Pancreas (tissue), 10 donors: ENCODE results near the gene NUPR1. TPM values are rescaled to one million over a fixed set of nuclear protein-coding genes. Genes with fewer than 3 reads are reported as not detected.
"Not testable (repeated sequence)": the region's sequence is repeated elsewhere in the genome, so short reads cannot be mapped to it uniquely, and the experiment has no call there.

ENCODE experiments used
- ATAC-seq, 4 donors: fragments of 200-7000 bp; cut with Tn5 transposase; one replicate each; pipeline versions ENCODE4 v1.8.0 to v1.9.1; 2020; ENCODE audit warnings: mild to moderate bottlenecking in 4 of 4, moderate library complexity in 4 of 4
- DNase-seq, 6 donors: peaks; one replicate each; pipeline ENCODE4 v3.0.0-alpha.2; 2020
- FAIRE-seq: peaks from 2 replicates; lab custom pipeline; 2012; peaks lifted over from hg19 to GRCh38; lab: Jason Lieb, UNC
- H3K27ac ChIP-seq, 4 donors: fragments of 200-600 bp; sonication (generic); 1 replicate in 3 of 4; 2 replicates in 1 of 4; pipeline versions ENCODE4 v1.5.0 to v1.8.0; 2020
- H3K27me3 ChIP-seq, 4 donors: fragments of 200-600 bp; one replicate each; pipeline ENCODE4 v1.8.0; 2021
- H3K36me3 ChIP-seq, 3 donors: fragments of 200-600 bp; sonication (generic) in 1 of 3; one replicate each; pipeline versions ENCODE4 v1.5.0 to v1.8.0; 2020 to 2021
- H3K4me1 ChIP-seq, 3 donors: fragments of 200-600 bp; one replicate each; pipeline ENCODE4 v1.8.0; 2021
- H3K4me3 ChIP-seq, 4 donors: fragments of 200-600 bp; sonication (generic) in 2 of 4; one replicate each; pipeline versions ENCODE4 v1.5.0 to v1.8.0; 2020 to 2021
- H3K9me3 ChIP-seq, 4 donors: fragments of 200-600 bp; one replicate each; pipeline ENCODE4 v1.8.0; 2021
- CTCF ChIP-seq, 4 donors: fragments of 200-600 bp; sonication (generic) in 3 of 4; IDR thresholded peaks; one replicate each; pipeline versions ENCODE4 v1.5.0 to v1.8.0; 2021; ENCODE audit warnings: antibody characterized with exemption in 4 of 4
- WGBS, 2 donors: extraction: QIAGEN DNeasy Blood & Tissue Kit; methylation state at CpG; one replicate each; pipeline ENCODE4 v1.1.7; 2013; 5-methylcytosine and 5-hydroxymethylcytosine counted together
- intact Hi-C, 3 donors: fragments of 100-400 bp; cut with DNase I; formaldehyde crosslinking; loops; one replicate each; pipeline versions ENCODE4 v1.11.1 to v1.14.2; 2022
- polyA plus RNA-seq, 2 donors: library from polyadenylated mRNA; stranded (reverse); fragments of 200-250 nt; gene quantifications; one replicate each; pipeline ENCODE4 v1.2.3, GENCODE V29; 2013
- total RNA-seq, 6 donors: library from RNA; stranded (reverse); fragmentation: NEBNext Ultra II Directional in 4 of 6; extraction: Animal tissue kit (Norgen Biotek cat#: 25700) in 4 of 6; gene quantifications; one replicate each; pipeline versions ENCODE4 v1.2.1 to v1.2.4, GENCODE V29; 2021 to 2023
- donor health status: healthy with polysubstance abuse.
- donor health status: DM: no; HTN: no; CAD: no; lungs with moderate emphysema.
- donor health status: DM: no; HTN: no; CAD: no.
- donor health status: control.
- donor health status: control.
- donor health status: Bipolar disorder and iron deficiency.
- donor health status: DM: yes; HTN: yes; CAD: no.
- donor health status: DM: no; HTN: no; CAD: no.
- donor health status: DM: no; HTN: no; CAD: no.
- donor health status: DM: yes; HTN: yes; CAD: no.

NUPR1 gene
- total and polyA plus RNA-seq, 8 donors = 28.9 to 303 (median 128) TPM

DNA sequence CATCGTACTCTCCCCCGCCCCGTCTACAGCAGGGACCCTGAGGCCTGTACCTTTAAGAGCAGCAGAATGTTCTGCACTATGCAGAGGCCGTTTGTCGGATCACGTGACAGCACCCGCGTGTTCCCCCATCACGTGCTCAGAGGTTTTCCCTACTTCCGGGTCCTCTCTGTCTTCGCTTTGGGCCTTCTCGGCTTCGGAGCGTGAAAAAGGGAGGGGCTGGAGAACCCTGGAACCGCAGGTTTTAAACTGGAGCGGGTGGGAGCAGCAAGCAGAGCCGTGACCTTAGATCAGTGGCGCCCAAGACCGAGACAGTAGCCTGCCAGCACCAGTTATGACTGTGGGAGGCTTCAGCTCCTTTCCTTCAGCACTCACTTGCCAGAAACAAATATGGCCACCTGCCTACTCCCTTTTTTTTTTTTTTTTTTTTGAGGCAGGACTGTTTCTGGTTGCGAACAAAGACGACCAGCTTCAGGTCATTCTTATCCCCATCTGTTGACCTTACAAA is 46.8 kb downstream of the NUPR1 start, which contains the start of gene CLN3:
Gene CLN3 (minus strand): TSS at position 105 of the 505 bp plus-strand sequence. CDS start 315 bp downstream, outside the sequence.
- H3K36me3 ChIP-seq = no peaks in the 10 kb centered on the region
- ATAC-seq (peak; percentile 94 to 98 (median 96)), FAIRE-seq (no peak), DNase-seq (peak; percentile 84 to 95 (median 92))
- 0 to 1% methylated on average over 21 of the region's 21 CpGs for WGBS, 2 donors
- intact Hi-C loops = no loop called here
- peaks cover 0 to 11% (median 0%) of the 10 kb centered on the region in 3 donors for H3K4me1 ChIP-seq
- H3K27me3 ChIP-seq = no peaks in the 10 kb centered on the region
- TF ChIP-seq CTCF (IDR thresholded peaks at IDR 0.05) = no peak
- H3K9me3 ChIP-seq = no peaks in the 10 kb centered on the region
- H3K4me3 ChIP-seq = peak within 1 kb of the TSS; percentile 70 to 98 (median 91)
- peak within 1 kb of the TSS; percentile 92 to 98 (median 94) for H3K27ac ChIP-seq

GRCh38 chr16:28491230-28491969 is 47.4 kb downstream of the NUPR1 start:
- H3K4me3 ChIP-seq = peak overlapping the region; percentile 70 to 98 (median 91)
- intact Hi-C loops = no loop called here
- WGBS, 2 donors = 0 to 1% methylated on average over 42 of the region's 42 CpGs

GRCh38 chr16:28486266-28486665 is 52.5 kb downstream of the NUPR1 start:
- DNase-seq = no peak
- no peaks in the 10 kb centered on the region for H3K27me3 ChIP-seq
- no peaks in the 10 kb centered on the region for H3K36me3 ChIP-seq
- H3K27ac ChIP-seq = no peak overlapping the region
- no peak overlapping the region for H3K4me3 ChIP-seq
- 98 to 99% methylated on average over 4 to 5 of the region's 5 CpGs for WGBS, 2 donors
- intact Hi-C loops = no loop called here
- peaks cover 0 to 5% (median 0%) of the 10 kb centered on the region in 3 donors for H3K4me1 ChIP-seq
- H3K9me3 ChIP-seq = no peaks in the 10 kb centered on the region
- no peak for TF ChIP-seq CTCF (IDR thresholded peaks at IDR 0.05)
- no peak for FAIRE-seq
- no peak for ATAC-seq

More at GRCh38 chr16:28491230-28491969, 47.4 kb downstream of the NUPR1 start:
- no peak for TF ChIP-seq CTCF (IDR thresholded peaks at IDR 0.05)
- no peaks in the 10 kb centered on the region for H3K27me3 ChIP-seq
- peak; percentile 26 to 83 (median 62) for DNase-seq
- H3K4me1 ChIP-seq = peaks cover 0 to 11% (median 0%) of the 10 kb centered on the region in 3 donors
- peak; percentile 55 to 71 (median 60) for ATAC-seq
- H3K27ac ChIP-seq = peak overlapping the region; percentile 92 to 98 (median 94)
- H3K9me3 ChIP-seq = no peaks in the 10 kb centered on the region
- FAIRE-seq = no peak
- no peaks in the 10 kb centered on the region for H3K36me3 ChIP-seq

GRCh38 chr16:28483361-28483760 is 55.4 kb downstream of the NUPR1 start:
- H3K4me3 ChIP-seq, H3K27me3 ChIP-seq, H3K27ac ChIP-seq, ATAC-seq, H3K9me3 ChIP-seq, intact Hi-C loops, FAIRE-seq, H3K4me1 ChIP-seq: not testable (repeated sequence)
- 85 to 96% methylated on average over 4 to 5 of the region's 5 CpGs for WGBS, 2 donors
- H3K36me3 ChIP-seq = peaks cover 0 to 15% (median 0%) of the 10 kb centered on the region in 3 donors
- DNase-seq = peak in 1 of 6 donors; percentile 23

Other genes with a start within 250 kb of the NUPR1 start
- gene SBK1, start 246.4 kb downstream of the NUPR1 start, total RNA-seq = 1 to 10 TPM; 1.3 to 4.0 (median 1.6) TPM
- gene SBK1, start 246.4 kb downstream of the NUPR1 start, polyA plus RNA-seq = 1 to 10 TPM in 1 of 2 donors, under 1 TPM in 1; 0.96 to 1.4 TPM
- 1 to 10 TPM in 2 of 6 donors, under 1 TPM in 3, not detected in 1; 0.25 to 2.0 (median 0.58) TPM for gene NPIPB6, start 175.5 kb downstream of the NUPR1 start, total RNA-seq
- under 1 TPM; 0.61 to 0.77 TPM for gene NPIPB6, start 175.5 kb downstream of the NUPR1 start, polyA plus RNA-seq
- gene EIF3CL, start 135.1 kb downstream of the NUPR1 start, total RNA-seq = 10 to 100 TPM; 32.6 to 76.5 (median 50.5) TPM
- gene EIF3CL, start 135.1 kb downstream of the NUPR1 start, polyA plus RNA-seq = 10 to 100 TPM; 38.7 to 49.0 TPM
- gene NPIPB7, start 66.6 kb downstream of the NUPR1 start, total RNA-seq = not detected
- gene NPIPB7, start 66.6 kb downstream of the NUPR1 start, polyA plus RNA-seq = not detected
- 10 to 100 TPM in 3 of 6 donors, 1 to 10 TPM in 3; 6.9 to 17.2 (median 10.2) TPM for gene CLN3, start 46.9 kb downstream of the NUPR1 start, total RNA-seq
- 10 to 100 TPM; 13.8 to 25.9 TPM for gene CLN3, start 46.9 kb downstream of the NUPR1 start, polyA plus RNA-seq
- gene APOBR, start 44.3 kb downstream of the NUPR1 start, total RNA-seq = 1 to 10 TPM in 2 of 6 donors, under 1 TPM in 4; 0.16 to 3.0 (median 0.45) TPM
- 1 to 10 TPM in 1 of 2 donors, under 1 TPM in 1; 0.70 to 1.5 TPM for gene APOBR, start 44.3 kb downstream of the NUPR1 start, polyA plus RNA-seq
- under 1 TPM in 2 of 6 donors, not detected in 4; 0.18 to 0.20 TPM for gene IL27, start 32.1 kb downstream of the NUPR1 start, total RNA-seq
- gene IL27, start 32.1 kb downstream of the NUPR1 start, polyA plus RNA-seq = under 1 TPM in 1 of 2 donors, not detected in 1; 0.68 TPM
- gene SGF29, start 14.9 kb upstream of the NUPR1 start, total RNA-seq = 10 to 100 TPM; 14.2 to 28.3 (median 17.0) TPM
- 10 to 100 TPM; 40.2 to 46.6 TPM for gene SGF29, start 14.9 kb upstream of the NUPR1 start, polyA plus RNA-seq
- 1 to 10 TPM in 3 of 6 donors, under 1 TPM in 3; 0.41 to 1.5 (median 1.1) TPM for gene SULT1A2, start 58.1 kb upstream of the NUPR1 start, total RNA-seq
- gene SULT1A2, start 58.1 kb upstream of the NUPR1 start, polyA plus RNA-seq = 1 to 10 TPM; 5.6 to 6.0 TPM
- 10 to 100 TPM in 3 of 6 donors, 1 to 10 TPM in 3; 5.7 to 18.3 (median 9.0) TPM for gene SULT1A1, start 71.1 kb upstream of the NUPR1 start, total RNA-seq
- 10 to 100 TPM; 29.7 to 46.7 TPM for gene SULT1A1, start 71.1 kb upstream of the NUPR1 start, polyA plus RNA-seq
- 1 to 10 TPM in 2 of 6 donors, under 1 TPM in 3, not detected in 1; 0.08 to 2.4 (median 0.74) TPM for gene NPIPB8, start 99.1 kb upstream of the NUPR1 start, total RNA-seq
- gene NPIPB8, start 99.1 kb upstream of the NUPR1 start, polyA plus RNA-seq = not detected
- 100 to 1,000 TPM; 336 to 418 (median 379) TPM for gene EIF3C, start 172.5 kb upstream of the NUPR1 start, total RNA-seq
- 1,000 to 10,000 TPM in 1 of 2 donors, 100 to 1,000 TPM in 1; 519 to 1,137 TPM for gene EIF3C, start 172.5 kb upstream of the NUPR1 start, polyA plus RNA-seq
- gene NPIPB9, start 212.8 kb upstream of the NUPR1 start, total RNA-seq = 1 to 10 TPM in 1 of 6 donors, under 1 TPM in 4, not detected in 1; 0.46 to 2.5 (median 0.92) TPM
- gene NPIPB9, start 212.8 kb upstream of the NUPR1 start, polyA plus RNA-seq = 1 to 10 TPM in 1 of 2 donors, under 1 TPM in 1; 0.57 to 1.1 TPM